IMR-90 (cell line): Measurements from ENCODE around the gene CCDC142. TPM values are rescaled to one million over a fixed set of nuclear protein-coding genes. Genes with fewer than 3 reads are reported as not detected.

Experiments used
- ATAC-seq: fragments of 200-7000 bp; cut with Tn5 transposase; 2 replicates; pipeline ENCODE4 v1.9.1; 2020; ENCODE audit warnings: low read depth, mild to moderate bottlenecking, moderate library complexity
- BruUV-seq: library from RNA; stranded (reverse); fragments of 400-500 nt; replicated peaks from 2 replicates; lab custom pipeline; 2021; lab: Mats Ljungman, UMichigan
- CTCF ChIA-PET: fragments of 300-600 bp; formaldehyde crosslinking; extraction: SDS; loops from one replicate; lab custom pipeline; 2021; ENCODE audit warnings: antibody characterized with exemption; lab: Yijun Ruan, JAX
- POLR2A ChIA-PET: fragments of 300-600 bp; sonication (Branson Sonifier 250); formaldehyde crosslinking; loops from one replicate; lab custom pipeline; 2022; ENCODE audit warnings: antibody characterized with exemption; ENCODE audit not compliant: unreplicated experiment; lab: Charles Lee
- DNase-seq: peaks from one replicate; pipeline ENCODE4 v3.0.0; 2013
- H2AFZ ChIP-seq: replicated peaks from 2 replicates; pipeline ENCODE3; 2013; ENCODE audit warnings: low read length, mild to moderate bottlenecking; ENCODE audit not compliant: poor library complexity
- H2AK5ac ChIP-seq: 2 replicates; pipeline ENCODE4 v1.6.1; 2013; ENCODE audit warnings: low read depth, low read length, inconsistent platforms
- H2AK9ac ChIP-seq: replicated peaks from 2 replicates; pipeline ENCODE3; 2013; ENCODE audit warnings: mild to moderate bottlenecking, low read depth, low read length, moderate library complexity; ENCODE audit not compliant: poor library complexity
- H2BK120ac ChIP-seq: 2 replicates; pipeline ENCODE4 v1.6.1; 2013; ENCODE audit warnings: low read depth, low read length, inconsistent platforms
- H2BK15ac ChIP-seq: 3 replicates; pipeline ENCODE4 v1.6.1; 2013; ENCODE audit warnings: low read depth, low read length, inconsistent platforms
- H2BK20ac ChIP-seq: 2 replicates; pipeline ENCODE4 v1.6.1; 2013; ENCODE audit warnings: low read depth, mild to moderate bottlenecking, inconsistent platforms, low read length, moderate library complexity
- H2BK5ac ChIP-seq: 2 replicates; pipeline ENCODE4 v1.6.1; 2013; ENCODE audit warnings: mild to moderate bottlenecking, low read depth, low read length, inconsistent platforms; ENCODE audit not compliant: poor library complexity, severe bottlenecking
- H3K14ac ChIP-seq: replicated peaks from 2 replicates; pipeline ENCODE4 v1.6.1; 2013; ENCODE audit warnings: low read depth, low read length, inconsistent platforms
- H3K18ac ChIP-seq: 2 replicates; pipeline ENCODE4 v1.6.1; 2013; ENCODE audit warnings: low read depth, low read length, control low read depth
- H3K23ac ChIP-seq: 2 replicates; pipeline ENCODE4 v1.6.1; 2013; ENCODE audit warnings: low read depth, low read length, inconsistent platforms
- H3K27ac ChIP-seq: 2 replicates; pipeline ENCODE4 v1.5.1; 2013; ENCODE audit warnings: mild to moderate bottlenecking, control low read depth, low read length; ENCODE audit not compliant: insufficient read depth
- H3K27me3 ChIP-seq: 2 replicates; pipeline ENCODE4 v1.6.1; 2013; ENCODE audit warnings: low read length; ENCODE audit not compliant: control insufficient read depth, insufficient read depth
- H3K36me3 ChIP-seq: 2 replicates; pipeline ENCODE4 v1.6.1; 2013; ENCODE audit warnings: low read length, mixed read lengths; ENCODE audit not compliant: control insufficient read depth, insufficient read depth
- H3K4ac ChIP-seq: 2 replicates; pipeline ENCODE4 v1.6.1; 2013; ENCODE audit warnings: low read depth, low read length, inconsistent platforms
- H3K4me1 ChIP-seq: 2 replicates; pipeline ENCODE4 v1.6.1; 2013; ENCODE audit warnings: low read length, mixed read lengths; ENCODE audit not compliant: control insufficient read depth, insufficient read depth
- H3K4me2 ChIP-seq: 2 replicates; pipeline ENCODE4 v1.6.1; 2013; ENCODE audit warnings: low read depth, mild to moderate bottlenecking, control low read depth, low read length, moderate library complexity
- H3K4me3 ChIP-seq: 2 replicates; pipeline ENCODE4 v1.5.1; 2013; ENCODE audit warnings: low read depth, mild to moderate bottlenecking, control low read depth, low read length, moderate library complexity; ENCODE audit not compliant: insufficient read depth
- H3K56ac ChIP-seq: 2 replicates; pipeline ENCODE4 v1.6.1; 2013; ENCODE audit warnings: low read length, inconsistent platforms; ENCODE audit not compliant: insufficient read depth; ENCODE audit errors: extremely low read depth
- H3K79me1 ChIP-seq, 2 experiments: 2 replicates each; pipeline ENCODE4 v1.6.1; 2013; ENCODE audit warnings: low read length in 2 of 2, inconsistent platforms in 1 of 2, low read depth in 1 of 2
- H3K9ac ChIP-seq: 2 replicates; pipeline ENCODE4 v1.6.1; 2013; ENCODE audit warnings: low read depth, low read length, control low read depth
- H3K9me1 ChIP-seq: 2 replicates; pipeline ENCODE4 v1.6.1; 2013; ENCODE audit warnings: low read length, inconsistent platforms; ENCODE audit not compliant: insufficient read depth
- H3K9me3 ChIP-seq: 2 replicates; pipeline ENCODE4 v1.6.1; 2013; ENCODE audit warnings: low read length; ENCODE audit not compliant: control insufficient read depth, insufficient read depth
- H4K20me1 ChIP-seq: 2 replicates; pipeline ENCODE4 v1.6.1; 2013; ENCODE audit warnings: low read length, inconsistent platforms; ENCODE audit not compliant: insufficient read depth
- H4K5ac ChIP-seq: 2 replicates; pipeline ENCODE4 v1.6.1; 2013; ENCODE audit warnings: mild to moderate bottlenecking, low read depth, low read length, control low read depth
- H4K8ac ChIP-seq, 2 experiments: 2 replicates each; pipeline ENCODE4 v1.6.1; 2013; ENCODE audit warnings: low read depth in 2 of 2, low read length in 2 of 2, control low read depth in 1 of 2, inconsistent platforms in 1 of 2
- H4K91ac ChIP-seq: 2 replicates; pipeline ENCODE4 v1.6.1; 2013; ENCODE audit warnings: low read depth, low read length, inconsistent platforms; ENCODE audit not compliant: insufficient read depth
- BHLHE40 ChIP-seq: fragments of 150-350 bp; IDR thresholded peaks from 2 replicates; pipeline ENCODE4 v1.6.1; 2016; ENCODE audit warnings: mild to moderate bottlenecking, low read depth, low read length
- CHD1 ChIP-seq: IDR thresholded peaks from 2 replicates; pipeline ENCODE4 v1.6.1; 2012; ENCODE audit warnings: low read depth, low read length, improper control_type of control experiment
- CTCF ChIP-seq: conservative IDR thresholded peaks from 2 replicates; pipeline ENCODE4 v1.5.1; 2012; ENCODE audit warnings: mild to moderate bottlenecking, low read depth, low read length, improper control_type of control experiment
- FOS ChIP-seq: fragments of 150-350 bp; IDR thresholded peaks from 2 replicates; pipeline ENCODE4 v1.6.1; 2016; ENCODE audit warnings: low read depth, low read length
- MAZ ChIP-seq: IDR thresholded peaks from 2 replicates; pipeline ENCODE4 v1.6.1; 2012; ENCODE audit warnings: low read depth, mild to moderate bottlenecking, low read length, improper control_type of control experiment, moderate library complexity, borderline replicate concordance
- POLR2A ChIP-seq: IDR thresholded peaks from 2 replicates; pipeline ENCODE4 v1.6.1; 2012; ENCODE audit warnings: mild to moderate bottlenecking, low read depth, low read length
- RFX5 ChIP-seq: IDR thresholded peaks from 2 replicates; pipeline ENCODE4 v1.8.0; 2012; ENCODE audit warnings: low read depth, mild to moderate bottlenecking, low read length, moderate library complexity
- SMC3 ChIP-seq: fragments of 150-350 bp; IDR thresholded peaks from 2 replicates; pipeline ENCODE4 v1.6.1; 2016; ENCODE audit warnings: low read depth, mild to moderate bottlenecking, antibody characterized with exemption, low read length, moderate library complexity
- WGBS, 2 experiments: methylation state at CpG; one replicate each; pipeline versions ENCODE4 v1.1.5 to v1.1.7; 2013; ENCODE audit warnings: missing lambda C conversion rate in 2 of 2; ENCODE audit not compliant: insufficient read length in 1 of 2; ENCODE audit errors: extremely low coverage in 2 of 2; 5-methylcytosine and 5-hydroxymethylcytosine counted together
- dilution Hi-C: fragments of 300-500 bp; cut with HindIII; formaldehyde crosslinking; loops from one replicate; pipeline ENCODE4 v1.14.3; 2018; ENCODE audit warnings: low sequenced_read_pairs; ENCODE audit not compliant: unreplicated experiment
- in situ Hi-C: fragments of 300-500 bp; cut with MboI; formaldehyde crosslinking; loops from 3 replicates; pipeline ENCODE4 v1.14.3; 2019; ENCODE audit warnings: low sequenced_read_pairs, inconsistent platforms, mixed read lengths
- intact Hi-C: fragments of 100-400 bp; cut with micrococcal nuclease; formaldehyde crosslinking; loops from 2 replicates; pipeline ENCODE4 v1.10.0; 2022
- polyA plus RNA-seq, 3 experiments: library from polyadenylated mRNA; depleted of rRNA; stranded (reverse); fragments of >200 nt; gene quantifications; 2 replicates each; pipeline ENCODE4 v1.2.3, GENCODE V29; 2012; ENCODE audit warnings: low replicate concordance in 1 of 3
- total RNA-seq: library from RNA; depleted of rRNA; stranded (reverse); fragments of >200 nt; gene quantifications from 2 replicates; pipeline ENCODE4 v1.2.3, GENCODE V29; 2012

Gene CCDC142
- total and polyA plus RNA-seq, 2 of the 4 experiments (the other 2 are of a cell fraction): 8.4 to 14.0 TPM

- in situ Hi-C loops: loop anchor here (25.0 kb wide), 1 partner anchor 364 kb away; no protein-coding TSS in a partner anchor
Measured at GRCh38 chr2:74497777-74498499, 15.1 kb upstream of the CCDC142 start.

More at GRCh38 chr2:74497777-74498499, 15.1 kb upstream of the CCDC142 start:
- WGBS, 2 experiments: 10% methylated on average over 33 of the region's 61 CpGs; no CpG with 5 or more reads in 1 of the 2 experiments
- H3K18ac ChIP-seq: no peak overlapping the region
- no peak overlapping the region for H3K9ac ChIP-seq
- dilution Hi-C loops (no loop called here), intact Hi-C loops (no loop called here)
- ChIA-PET CTCF (no interaction called here), POLR2A (no interaction called here)
- ATAC-seq (no peak), DNase-seq (no peak)
- H3K79me1 ChIP-seq: peaks cover 0 to 12% of the 10 kb centered on the region in 2 experiments; a peak in 1 of 4 replicates
- H3K9me1 ChIP-seq: no peaks in the 10 kb centered on the region
- H3K27me3 ChIP-seq: peaks cover 38% of the 10 kb centered on the region
- H3K27ac ChIP-seq: no peak overlapping the region
- H3K4me2 ChIP-seq: peak overlapping the region; percentile 74
- no peaks in the 10 kb centered on the region for H3K9me3 ChIP-seq
- no peak overlapping the region for H2AK5ac ChIP-seq
- no peak overlapping the region for H3K23ac ChIP-seq
- no peak overlapping the region for H4K5ac ChIP-seq
- no peak overlapping the region for H2BK5ac ChIP-seq
- H3K4ac ChIP-seq: no peak overlapping the region
- TF ChIP-seq POLR2A (no peak), CHD1 (no peak), MAZ (no peak), BHLHE40 (no peak), RFX5 (no peak), SMC3 (no peak), FOS (no peak), CTCF (no peak)
- peaks cover 10% of the 10 kb centered on the region; the same call in 1 of the 2 replicates for H3K36me3 ChIP-seq
- H2AFZ ChIP-seq: peak overlapping the region; percentile 76
- no peaks in the 10 kb centered on the region for H4K20me1 ChIP-seq
- H2BK20ac ChIP-seq: no peak overlapping the region; the same call in 1 of the 2 replicates
- no peak overlapping the region for H2BK15ac ChIP-seq
- H4K91ac ChIP-seq: no peak overlapping the region
- H3K56ac ChIP-seq: no peak overlapping the region
- BruUV-seq: no TSS peak
- H3K4me1 ChIP-seq: peaks cover 9% of the 10 kb centered on the region; the same call in 1 of the 2 replicates
- no peak overlapping the region for H2BK120ac ChIP-seq
- no peak overlapping the region; a peak in 1 of 4 replicates for H4K8ac ChIP-seq
- H3K4me3 ChIP-seq: no peak overlapping the region
- no peak overlapping the region for H3K14ac ChIP-seq
- no peak overlapping the region for H2AK9ac ChIP-seq
